IPS-15b (cell line): ENCODE data around the gene ENPP3.
"Not testable (repeated sequence)": the region's sequence is repeated elsewhere in the genome, so short reads cannot be mapped to it uniquely, and the experiment has no call there.

Source experiments
- H3K27me3 ChIP-seq: one replicate; pipeline ENCODE4 v1.6.1; 2013; ENCODE audit warnings: low read length; ENCODE audit not compliant: control insufficient read depth, insufficient read depth
- H3K36me3 ChIP-seq: one replicate; pipeline ENCODE4 v1.6.1; 2013; ENCODE audit warnings: low read length; ENCODE audit not compliant: control insufficient read depth, insufficient read depth
- H3K4me1 ChIP-seq: one replicate; pipeline ENCODE4 v1.6.1; 2013; ENCODE audit warnings: mild to moderate bottlenecking, low read length; ENCODE audit not compliant: control insufficient read depth, insufficient read depth
- H3K4me3 ChIP-seq: one replicate; pipeline ENCODE4 v1.5.1; 2013; ENCODE audit warnings: low read depth, low read length
- H3K9ac ChIP-seq: one replicate; pipeline ENCODE4 v1.6.1; 2013; ENCODE audit warnings: low read depth, mild to moderate bottlenecking, low read length
- H3K9me3 ChIP-seq: one replicate; pipeline ENCODE4 v1.6.1; 2013; ENCODE audit warnings: mild to moderate bottlenecking, low read length; ENCODE audit not compliant: control insufficient read depth, insufficient read depth

The ENPP3 gene

DNA sequence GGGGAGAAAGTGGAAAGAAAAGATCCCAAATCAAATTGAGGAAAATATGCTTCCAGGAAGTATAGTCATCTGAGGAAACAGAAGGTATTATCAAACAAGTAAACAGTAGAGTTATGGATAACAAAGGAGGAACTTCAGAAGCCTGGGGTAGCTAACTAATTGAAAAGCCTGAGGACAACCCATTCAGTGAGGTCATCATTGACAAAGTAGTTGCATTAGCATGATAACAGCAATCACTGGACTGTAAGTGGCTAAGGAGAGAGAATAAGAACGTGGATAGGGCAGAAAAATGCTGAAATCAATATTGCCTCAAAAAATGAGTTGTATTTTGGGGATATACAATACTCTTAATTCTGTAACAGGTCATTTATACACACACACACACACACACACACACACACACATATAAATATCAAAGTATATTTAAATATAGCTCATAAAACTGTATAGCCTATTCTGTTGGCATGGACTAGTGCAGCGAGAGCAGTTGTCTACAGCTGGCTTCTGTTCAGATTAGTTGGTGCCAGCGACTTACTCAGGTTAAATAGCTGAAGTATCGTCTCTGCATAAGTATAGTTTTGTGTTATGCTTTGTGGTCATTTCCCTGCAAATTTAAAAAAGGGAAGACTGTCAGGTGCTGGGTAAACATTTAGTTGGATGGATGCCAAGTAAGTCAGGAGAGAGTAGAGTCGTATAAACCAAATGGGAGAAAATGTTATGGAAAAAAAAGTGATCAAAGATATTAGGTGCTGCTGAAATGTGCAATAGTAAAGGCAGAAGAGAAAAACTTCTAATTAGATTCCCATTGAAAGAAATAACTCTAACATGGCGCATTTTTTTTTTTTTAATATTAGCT lies 107.6 kb downstream of the ENPP3 start:
- Histone ChIP-seq H3K9ac (no peak overlapping the region), H3K4me1 (peaks cover 11% of the 10 kb centered on the region), H3K27me3 (no peaks in the 10 kb centered on the region), H3K4me3 (no peak overlapping the region), H3K36me3 (no peaks in the 10 kb centered on the region), H3K9me3 (no peaks in the 10 kb centered on the region)

DNA sequence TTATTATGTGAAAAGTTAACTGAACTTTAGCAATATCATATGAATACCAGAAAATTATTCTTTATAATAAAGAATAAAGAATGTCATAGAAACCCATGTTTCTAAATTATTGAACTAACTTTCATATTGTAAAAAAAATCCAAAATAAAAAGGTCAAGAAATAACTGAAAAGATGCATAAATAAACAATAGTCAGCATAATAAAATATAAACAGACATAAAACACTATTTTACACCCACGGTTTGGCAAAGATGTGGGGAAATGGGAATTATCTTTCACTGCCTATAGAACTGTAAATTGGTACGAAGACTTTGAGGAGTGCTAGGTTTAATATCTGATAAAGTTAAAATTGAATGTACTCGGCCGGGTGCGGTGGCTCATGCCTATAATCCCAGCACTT lies 108.4 kb downstream of the ENPP3 start:
- no peaks in the 10 kb centered on the region for H3K27me3 ChIP-seq
- no peaks in the 10 kb centered on the region for H3K9me3 ChIP-seq
- peaks cover 11% of the 10 kb centered on the region for H3K4me1 ChIP-seq
- H3K4me3 ChIP-seq: no peak overlapping the region
- H3K9ac ChIP-seq: no peak overlapping the region
- no peaks in the 10 kb centered on the region for H3K36me3 ChIP-seq

DNA sequence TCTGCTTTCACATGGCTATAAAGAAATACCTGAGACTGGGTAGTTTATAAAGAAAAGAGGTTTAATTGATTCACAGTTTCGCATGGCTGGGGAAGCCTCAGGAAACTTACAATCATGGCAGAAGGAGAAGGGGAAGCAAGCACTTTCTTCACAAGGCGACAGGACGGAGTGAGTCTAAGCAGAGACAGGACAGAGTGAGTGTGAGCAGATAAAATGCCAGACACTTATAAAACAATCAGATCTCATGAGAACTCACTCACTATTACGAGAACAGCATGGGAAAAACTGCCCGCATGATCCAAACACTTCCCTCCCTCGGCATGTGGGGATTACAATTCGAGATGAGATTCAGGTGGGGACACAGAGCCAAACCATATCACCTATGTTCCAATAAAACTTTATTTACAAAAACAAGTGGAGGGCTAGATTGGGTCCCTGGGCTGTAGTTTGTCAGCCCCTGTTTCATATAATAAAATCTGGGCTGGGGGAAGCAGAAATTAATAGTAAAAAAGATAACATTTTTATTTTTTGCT lies 110.8 kb downstream of the ENPP3 start:
- H3K4me1 ChIP-seq: peaks cover 11% of the 10 kb centered on the region
- no peak overlapping the region for H3K9ac ChIP-seq
- H3K4me3 ChIP-seq: no peak overlapping the region
- no peaks in the 10 kb centered on the region for H3K27me3 ChIP-seq
- H3K36me3 ChIP-seq: no peaks in the 10 kb centered on the region
- no peaks in the 10 kb centered on the region for H3K9me3 ChIP-seq

DNA sequence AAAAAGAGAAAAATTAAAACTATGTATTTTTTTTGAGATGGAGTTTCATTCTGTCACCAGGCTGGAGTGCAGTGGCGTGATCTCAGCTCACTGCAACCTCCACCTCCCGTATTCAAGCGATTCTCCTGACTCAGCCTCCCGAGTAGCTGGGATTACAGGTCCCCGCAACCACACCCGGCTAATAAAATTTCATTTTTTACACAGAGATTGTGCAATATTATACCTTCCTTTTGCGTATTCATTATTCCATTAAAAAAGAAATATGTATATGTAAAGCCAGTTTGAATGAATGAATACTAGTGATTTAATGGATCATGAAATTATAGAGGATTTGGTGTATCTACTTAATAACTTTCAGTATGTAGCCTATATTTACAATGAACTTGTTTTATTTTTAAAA lies 111.9 kb downstream of the ENPP3 start:
- Histone ChIP-seq H3K27me3 (no peaks in the 10 kb centered on the region), H3K9me3 (no peaks in the 10 kb centered on the region), H3K4me3 (no peak overlapping the region), H3K9ac (no peak overlapping the region), H3K4me1 (peaks cover 7% of the 10 kb centered on the region), H3K36me3 (no peaks in the 10 kb centered on the region)

DNA sequence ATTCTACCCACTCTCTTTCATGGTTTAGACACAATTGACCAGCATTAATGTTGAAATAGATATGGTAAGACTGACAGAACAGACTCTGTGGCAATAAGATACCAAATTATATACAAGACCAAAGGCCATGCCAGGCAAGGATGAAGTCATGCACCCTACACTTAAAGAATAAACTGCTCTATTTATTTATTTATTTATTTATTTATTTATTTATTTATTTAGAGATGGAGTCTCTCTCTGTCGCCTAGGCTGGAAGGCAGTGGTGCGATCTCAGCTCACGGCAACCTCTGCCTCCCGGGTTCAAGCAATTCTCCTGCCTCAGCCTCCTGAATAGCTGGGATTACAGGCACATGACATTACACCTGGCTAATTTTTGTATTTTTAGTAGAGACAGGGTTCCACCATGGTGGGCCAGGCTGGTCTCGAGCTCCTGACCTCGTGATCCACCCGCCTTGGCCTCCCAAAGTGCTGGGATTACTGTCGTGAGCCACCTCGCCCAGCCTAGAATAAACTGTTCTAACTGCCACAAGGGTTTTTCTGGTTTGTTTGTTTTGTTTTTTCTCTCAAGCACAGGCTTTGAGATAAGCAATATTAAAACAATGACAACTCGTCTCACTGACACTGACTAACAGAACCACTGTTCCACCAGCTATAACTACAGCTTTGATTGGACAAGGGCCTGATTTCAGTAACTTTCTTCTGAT lies 114.1 kb downstream of the ENPP3 start:
- H3K9ac ChIP-seq, H3K27me3 ChIP-seq, H3K36me3 ChIP-seq, H3K4me1 ChIP-seq, H3K4me3 ChIP-seq, H3K9me3 ChIP-seq: not testable (repeated sequence)

DNA sequence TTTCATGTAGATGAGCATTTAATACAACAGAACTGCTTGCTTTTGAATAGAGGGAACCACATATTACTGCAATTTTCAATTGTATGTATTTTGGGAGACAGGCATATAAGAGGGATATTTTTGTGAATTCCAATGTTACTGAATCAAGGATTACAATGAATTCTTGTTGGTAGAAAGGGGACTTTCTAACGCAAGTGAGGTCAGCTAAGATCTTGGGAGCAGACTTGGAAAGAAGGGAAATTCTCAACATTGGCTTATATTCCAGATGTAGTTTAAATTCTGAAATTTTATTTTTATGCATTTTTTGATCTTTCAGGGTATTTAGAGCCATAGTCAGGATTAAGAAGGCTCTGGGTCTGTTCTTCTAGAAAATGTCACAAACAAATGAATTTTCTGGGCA lies 117.0 kb downstream of the ENPP3 start:
- Histone ChIP-seq H3K36me3 (no peaks in the 10 kb centered on the region), H3K9me3 (no peaks in the 10 kb centered on the region), H3K4me1 (no peaks in the 10 kb centered on the region), H3K4me3 (no peak overlapping the region), H3K9ac (no peak overlapping the region), H3K27me3 (peaks cover 3% of the 10 kb centered on the region)

DNA sequence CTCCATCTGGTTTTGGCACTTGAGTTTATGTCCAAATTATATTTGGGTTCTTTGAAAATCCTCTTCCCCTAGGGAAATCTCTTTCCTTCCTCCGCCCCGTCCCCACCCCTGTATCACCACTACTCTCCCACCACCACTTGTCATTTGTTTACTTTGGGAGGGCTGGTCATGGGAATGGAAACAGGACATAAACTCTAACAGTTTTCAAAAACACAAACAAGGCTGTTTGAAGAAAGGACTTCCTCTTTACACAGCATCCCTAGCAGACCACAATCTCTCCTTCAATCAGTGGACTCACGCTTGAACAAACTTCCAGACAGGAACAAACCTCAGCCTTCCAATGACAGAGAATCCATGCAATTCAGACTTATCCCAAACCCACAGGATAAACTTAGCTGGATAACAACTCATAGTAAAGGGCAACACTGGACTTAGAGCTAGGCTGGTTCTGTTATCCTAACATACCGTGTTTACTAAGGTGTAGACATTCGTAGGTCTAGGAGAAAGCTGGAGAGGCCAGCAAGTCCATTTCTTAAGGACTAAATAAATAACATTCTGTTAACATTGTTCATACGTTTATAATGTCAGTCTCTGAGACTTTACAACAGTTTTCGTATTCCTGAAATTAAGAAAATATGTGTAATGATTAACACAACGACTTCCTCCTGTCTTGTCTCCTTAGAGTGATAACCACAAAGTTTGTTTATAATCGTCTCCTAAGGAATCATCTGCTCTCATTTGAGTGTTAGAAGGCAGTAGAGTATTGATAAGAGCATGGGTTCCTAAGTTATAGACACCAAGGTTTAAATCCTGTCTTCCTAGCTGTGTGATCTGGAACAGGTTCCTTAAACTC lies 117.8 kb downstream of the ENPP3 start:
- Histone ChIP-seq H3K4me3 (no peak overlapping the region), H3K27me3 (peaks cover 3% of the 10 kb centered on the region), H3K9ac (no peak overlapping the region), H3K9me3 (no peaks in the 10 kb centered on the region), H3K4me1 (no peaks in the 10 kb centered on the region), H3K36me3 (no peaks in the 10 kb centered on the region)

DNA sequence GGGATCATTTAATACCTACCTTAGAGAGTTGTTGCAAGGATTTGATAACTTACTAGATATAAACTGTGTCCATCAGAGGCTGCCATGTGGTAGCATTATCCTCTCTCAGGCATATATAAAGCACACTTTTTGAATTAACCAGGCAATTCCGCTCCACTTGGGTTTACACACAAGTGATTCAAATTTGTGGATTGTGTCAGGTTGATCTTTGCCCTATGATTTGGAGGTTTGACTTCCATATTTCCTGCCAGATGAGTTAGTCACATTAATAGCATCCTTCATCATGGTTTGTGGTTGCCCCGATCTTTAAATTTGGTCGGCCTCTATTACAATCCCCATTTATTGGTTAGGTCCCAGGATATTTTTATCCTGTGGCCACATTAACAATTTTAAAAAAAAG lies 118.5 kb downstream of the ENPP3 start:
- Histone ChIP-seq H3K4me1 (no peaks in the 10 kb centered on the region), H3K27me3 (peaks cover 3% of the 10 kb centered on the region), H3K9me3 (no peaks in the 10 kb centered on the region), H3K36me3 (no peaks in the 10 kb centered on the region), H3K4me3 (no peak overlapping the region), H3K9ac (no peak overlapping the region)

DNA sequence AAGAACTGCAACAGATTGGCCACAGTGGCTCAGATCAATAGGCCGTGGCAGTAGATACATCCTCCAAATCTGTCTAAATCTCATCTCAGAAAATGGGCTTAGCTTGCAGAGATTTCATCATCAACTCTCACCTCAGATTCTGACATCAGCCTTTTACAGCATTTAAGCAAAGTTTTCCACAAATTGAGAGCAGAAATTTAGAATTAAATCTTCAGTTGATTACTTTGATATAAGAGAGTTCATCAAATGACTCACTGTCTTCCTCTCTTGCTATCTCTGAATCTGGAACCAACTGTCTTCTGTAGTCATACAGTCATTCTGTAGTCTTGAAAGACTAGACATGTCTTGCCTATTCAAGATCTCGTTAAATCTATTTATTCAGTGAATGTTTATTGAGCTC lies 118.9 kb downstream of the ENPP3 start:
- Histone ChIP-seq H3K36me3 (no peaks in the 10 kb centered on the region), H3K4me1 (no peaks in the 10 kb centered on the region), H3K9me3 (no peaks in the 10 kb centered on the region), H3K4me3 (no peak overlapping the region), H3K27me3 (peaks cover 3% of the 10 kb centered on the region), H3K9ac (no peak overlapping the region)

DNA sequence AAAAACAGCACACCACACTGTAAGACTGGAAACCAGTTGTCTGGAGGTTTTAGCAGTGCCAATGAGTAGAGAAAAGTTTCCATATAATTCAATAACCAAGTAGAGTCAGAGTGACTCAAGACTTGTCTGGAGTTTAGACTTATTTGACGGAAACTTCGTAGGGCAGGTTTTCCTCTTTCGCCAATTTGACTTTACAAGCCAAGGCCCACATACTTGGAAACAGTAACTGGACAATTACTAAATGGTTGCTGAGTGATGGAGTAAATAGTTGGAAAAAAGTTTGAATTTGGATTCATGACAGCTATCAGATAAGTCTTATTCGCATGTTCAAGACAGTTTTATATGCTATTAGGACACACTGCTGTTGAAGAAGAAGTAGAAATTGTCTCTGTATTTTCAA lies 121.8 kb downstream of the ENPP3 start:
- Histone ChIP-seq H3K9ac (no peak overlapping the region), H3K9me3 (no peaks in the 10 kb centered on the region), H3K27me3 (peaks cover 3% of the 10 kb centered on the region), H3K4me3 (no peak overlapping the region), H3K4me1 (no peaks in the 10 kb centered on the region), H3K36me3 (no peaks in the 10 kb centered on the region)

DNA sequence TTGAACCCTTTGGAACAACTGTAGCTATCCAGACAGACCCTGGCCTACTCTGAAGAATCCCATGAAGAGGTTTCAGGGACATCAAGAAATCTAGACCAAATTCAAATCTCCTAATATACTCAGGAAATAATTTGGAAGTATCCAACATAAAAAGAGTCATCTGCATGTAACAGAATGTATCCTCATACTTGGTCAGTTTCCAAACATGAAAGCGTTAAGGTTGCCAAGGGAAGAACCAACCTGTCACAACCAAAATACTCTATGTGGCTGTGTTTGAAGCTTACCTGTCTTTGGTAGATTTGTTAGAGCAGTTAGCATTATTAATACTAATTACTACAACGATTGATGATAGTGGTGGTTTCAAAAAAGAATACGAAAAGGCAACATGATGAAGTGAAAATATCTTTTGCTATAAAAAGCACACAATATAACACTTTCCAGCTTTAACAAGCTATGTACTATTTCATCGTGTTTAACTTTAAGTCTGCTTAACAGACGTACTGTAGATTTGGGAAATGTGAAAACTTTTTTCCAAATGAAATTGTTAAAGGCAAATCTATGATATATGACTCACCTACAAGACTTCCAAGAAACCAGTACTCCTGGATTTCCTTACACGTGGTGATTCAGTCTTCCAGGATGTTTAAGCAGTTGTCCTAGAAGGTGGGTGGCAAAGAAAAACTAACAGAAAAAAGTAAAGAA lies 124.1 kb downstream of the ENPP3 start:
- no peaks in the 10 kb centered on the region for H3K9me3 ChIP-seq
- H3K4me1 ChIP-seq: no peaks in the 10 kb centered on the region
- H3K36me3 ChIP-seq: no peaks in the 10 kb centered on the region
- H3K27me3 ChIP-seq: no peaks in the 10 kb centered on the region
- H3K4me3 ChIP-seq: no peak overlapping the region
- H3K9ac ChIP-seq: no peak overlapping the region
